HG03571 (cell line): ENCODE measurements around the gene SENP1.

Experiments used
- ATAC-seq: cut with Tn5 transposase; IDR thresholded peaks from one replicate; pipeline ENCODE4 v1.9.1; 2021; ENCODE audit not compliant: unreplicated experiment

SENP1 gene

GRCh38 chr12:48001505-48002413, 104.1 kb downstream of the SENP1 start:
- no peak for ATAC-seq

GRCh38 chr12:48000878-48001504, 104.9 kb downstream of the SENP1 start:
- no peak for ATAC-seq

GRCh38 chr12:47999816-48000215, 106.1 kb downstream of the SENP1 start:
- no peak for ATAC-seq

- ATAC-seq, result no peak
Measured at GRCh38 chr12:47997321-47997720, 108.6 kb downstream of the SENP1 start.

- ATAC-seq, result no peak
Measured at GRCh38 chr12:47995981-47996401, 109.9 kb downstream of the SENP1 start.

- ATAC-seq, result no peak
Measured at GRCh38 chr12:47993491-47993890, 112.4 kb downstream of the SENP1 start.
